ENCODE results near the gene CDKN2A. TPM values are rescaled to one million over a fixed set of nuclear protein-coding genes. Genes with fewer than 3 reads are reported as not detected.

Gene CDKN2A
- total and polyA plus RNA-seq, 2 donors (not counting 3 experiments of a cell fraction or from before 2014, with no cell fraction given), result 8.5 to 10.7 TPM

GRCh38 chr9:22036866-22037626 lies 42.9 kb upstream of the CDKN2A start:
- Histone ChIP-seq H3K27ac (ENCODE audit: insufficient read depth, low read depth, low read length) (no peak overlapping the region), H2AFZ (ENCODE audit: low read depth, low read length) (no peak overlapping the region), H3K9ac (replicated peaks; ENCODE audit: extremely low read depth, insufficient read depth, low read length) (no peak overlapping the region), H3K9me3 (replicated peaks; ENCODE audit: control insufficient read depth, insufficient read depth, low read length) (no peaks in the 10 kb centered on the region), H3K79me2 (ENCODE audit: control insufficient read depth, insufficient read depth, low read length) (no peaks in the 10 kb centered on the region), H3K9me1 (replicated peaks; ENCODE audit: control insufficient read depth, extremely low read depth, insufficient read depth, low read length) (no peaks in the 10 kb centered on the region), H3K36me3 (ENCODE audit: control insufficient read depth in 2 of 2, extremely low read depth in 1 of 2, insufficient read depth in 2 of 2, low read length in 2 of 2) (no peaks in the 10 kb centered on the region), H3K4me1 (ENCODE audit: control insufficient read depth, extremely low read depth, insufficient read depth, low read length) (no peaks in the 10 kb centered on the region), H3K27me3 (ENCODE audit: control insufficient read depth in 2 of 2, insufficient read depth in 2 of 2, low read length in 2 of 2) (no peaks in the 10 kb centered on the region), H3K4me3 (replicated peaks in 1 of 3; ENCODE audit: insufficient read depth in 1 of 3, low read depth in 1 of 3, low read length in 3 of 3) (no peak overlapping the region), H4K20me1 (replicated peaks; ENCODE audit: control insufficient read depth, extremely low read depth, insufficient read depth, low read length) (no peaks in the 10 kb centered on the region), H3K4me2 (ENCODE audit: insufficient read depth, low read length) (no peak overlapping the region)
- dilution Hi-C loops (cut with MboI; ENCODE audit: extremely low pct_ligation_motif_present, low sequenced_read_pairs), result no loop called here
- POLR2A ChIA-PET, result no interaction called here
- no peak for DNase-seq (ENCODE audit: low read depth, low spot score)
- BruUV-seq (replicated peaks), result no TSS peak
- intact Hi-C loops (cut with micrococcal nuclease), result loop anchor here (5.0 kb wide), 2 partner anchors 105 to 415 kb away; no protein-coding TSS in a partner anchor
- TF ChIP-seq JUN (IDR thresholded peaks at IDR 0.05; ENCODE audit: borderline replicate concordance, insufficient read depth, insufficient read length, low read depth), result no peak
- no peak for TF ChIP-seq POLR2A (IDR thresholded peaks at IDR 0.05; ENCODE audit: low read depth, low read length)
- no peak for TF ChIP-seq MAX (IDR thresholded peaks at IDR 0.05; ENCODE audit: insufficient read depth, insufficient read length)
- TF ChIP-seq CTCF (IDR thresholded peaks at IDR 0.05; ENCODE audit: extremely low read depth in 1 of 2, insufficient read depth in 1 of 2, low read depth in 1 of 2, low read length in 2 of 2), result no peak
- TF ChIP-seq EZH2 (IDR thresholded peaks at IDR 0.05; ENCODE audit: borderline replicate concordance, low read depth, low read length, severe bottlenecking), result no peak
- TF ChIP-seq POLR2AphosphoS5 (IDR thresholded peaks at IDR 0.05; ENCODE audit: insufficient read depth, low read depth, low read length), result no peak
- TF ChIP-seq MYC (IDR thresholded peaks at IDR 0.05; ENCODE audit: low read depth, low read length), result no peak
- TF ChIP-seq GATA2 (IDR thresholded peaks at IDR 0.05; ENCODE audit: insufficient read depth, insufficient read length, low read depth, low read length), result no peak
- no peak for TF ChIP-seq FOS (IDR thresholded peaks at IDR 0.05; ENCODE audit: borderline replicate concordance, insufficient read depth, low read length)
- CTCF ChIA-PET, result interaction anchor here (0.6 to 7.1 kb wide), 16 partner anchors 13 to 834 kb away, joined by 3 to 77 read pairs (median 6); partner anchors contain the start of gene CDKN2B
- no peak for FAIRE-seq

All from endothelial cell of umbilical vein (primary cell).